ENCODE measurements around the gene CRLF3.
"Not testable (repeated sequence)": the region's sequence is repeated elsewhere in the genome, so short reads cannot be mapped to it uniquely, and the experiment has no call there.

DNA sequence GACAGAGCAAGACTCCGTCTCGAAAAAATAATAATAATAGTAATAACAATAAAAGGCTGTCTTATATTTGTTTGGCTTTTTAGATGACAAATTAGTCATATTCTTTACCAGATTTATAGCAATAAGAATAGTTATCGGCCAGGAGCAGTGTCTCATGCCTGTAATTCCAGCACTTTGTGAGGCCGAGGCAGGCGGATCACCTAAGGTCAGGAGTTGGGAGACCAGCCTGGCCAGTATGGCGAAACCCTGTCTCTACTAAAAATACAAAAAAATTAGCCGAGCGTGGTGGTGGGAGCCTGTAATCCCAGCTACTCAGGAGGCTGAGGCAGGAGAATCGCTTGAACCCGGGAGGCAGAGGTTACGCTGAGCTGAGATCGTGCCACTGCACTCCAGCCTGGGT is 10.3 kb downstream of the CRLF3 start:
- TF ChIP-seq, protein P1, sequence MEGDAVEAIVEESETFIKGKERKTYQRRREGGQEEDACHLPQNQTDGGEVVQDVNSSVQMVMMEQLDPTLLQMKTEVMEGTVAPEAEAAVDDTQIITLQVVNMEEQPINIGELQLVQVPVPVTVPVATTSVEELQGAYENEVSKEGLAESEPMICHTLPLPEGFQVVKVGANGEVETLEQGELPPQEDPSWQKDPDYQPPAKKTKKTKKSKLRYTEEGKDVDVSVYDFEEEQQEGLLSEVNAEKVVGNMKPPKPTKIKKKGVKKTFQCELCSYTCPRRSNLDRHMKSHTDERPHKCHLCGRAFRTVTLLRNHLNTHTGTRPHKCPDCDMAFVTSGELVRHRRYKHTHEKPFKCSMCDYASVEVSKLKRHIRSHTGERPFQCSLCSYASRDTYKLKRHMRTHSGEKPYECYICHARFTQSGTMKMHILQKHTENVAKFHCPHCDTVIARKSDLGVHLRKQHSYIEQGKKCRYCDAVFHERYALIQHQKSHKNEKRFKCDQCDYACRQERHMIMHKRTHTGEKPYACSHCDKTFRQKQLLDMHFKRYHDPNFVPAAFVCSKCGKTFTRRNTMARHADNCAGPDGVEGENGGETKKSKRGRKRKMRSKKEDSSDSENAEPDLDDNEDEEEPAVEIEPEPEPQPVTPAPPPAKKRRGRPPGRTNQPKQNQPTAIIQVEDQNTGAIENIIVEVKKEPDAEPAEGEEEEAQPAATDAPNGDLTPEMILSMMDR (IDR thresholded peaks at IDR 0.05): not testable (repeated sequence)
- not testable (repeated sequence) for TF ChIP-seq POLR2AphosphoS5 (IDR thresholded peaks at IDR 0.05)
